ENCODE results near the gene SEPTIN1. TPM values are rescaled to one million over a fixed set of nuclear protein-coding genes. Genes with fewer than 3 reads are reported as not detected.

The SEPTIN1 gene
- total and polyA plus RNA-seq, 12 donors: 0.11 to 19.8 (median 2.8) TPM; not detected in 1

GRCh38 chr16:30429418-30429677, 47.0 kb upstream of the SEPTIN1 start:
- DNase-seq: no peak

GRCh38 chr16:30428055-30428454, 45.7 kb upstream of the SEPTIN1 start:
- DNase-seq: no peak
- Histone ChIP-seq H3K36me3 (replicated peaks in 1 of 2) (peaks cover 0 to 14% of the 10 kb centered on the region in 2 donors), H3K4me1 (replicated peaks in 1 of 2) (peaks cover 9 to 20% of the 10 kb centered on the region in 2 donors), H3K27ac (no peak overlapping the region), H3K4me3 (no peak overlapping the region), H3K27me3 (no peaks in the 10 kb centered on the region), H3K9me3 (replicated peaks in 1 of 3) (no peaks in the 10 kb centered on the region)
- TF ChIP-seq CTCF (IDR thresholded peaks at IDR 0.05) (no peak), POLR2A (IDR thresholded peaks at IDR 0.05) (no peak)
- intact Hi-C loops (cut with DNase I): no loop called here
- WGBS, 4 donors: 93 to 95% (median 93%) methylated on average over 4 of the region's 4 CpGs

More at GRCh38 chr16:30429418-30429677, 47.0 kb upstream of the SEPTIN1 start:
- peaks cover 9 to 20% of the 10 kb centered on the region in 2 donors for H3K4me1 ChIP-seq (replicated peaks in 1 of 2)
- no peaks in the 10 kb centered on the region for H3K27me3 ChIP-seq
- H3K27ac ChIP-seq: peak overlapping the region in 3 of 5 donors; percentile 29 to 74 (median 44)
- intact Hi-C loops (cut with DNase I): no loop called here
- TF ChIP-seq CTCF (IDR thresholded peaks at IDR 0.05): no peak
- no peak for TF ChIP-seq POLR2A (IDR thresholded peaks at IDR 0.05)
- 1 to 6% (median 4%) methylated on average over 3 to 11 of the region's 11 CpGs for WGBS, 4 donors
- peaks cover 0 to 1% of the 10 kb centered on the region in 2 donors for H3K36me3 ChIP-seq (replicated peaks in 1 of 2)
- no peaks in the 10 kb centered on the region for H3K9me3 ChIP-seq (replicated peaks in 1 of 3)
- H3K4me3 ChIP-seq: peak overlapping the region in 3 of 4 donors; percentile 28 to 52 (median 41)

- DNase-seq: no peak
- WGBS, 4 donors: 80 to 86% (median 81%) methylated on average over 5 of the region's 5 CpGs
- Histone ChIP-seq H3K36me3 (replicated peaks in 1 of 2) (peaks cover 0 to 18% of the 10 kb centered on the region in 2 donors), H3K27ac (no peak overlapping the region), H3K9me3 (replicated peaks in 1 of 3) (no peaks in the 10 kb centered on the region), H3K4me1 (replicated peaks in 1 of 2) (peaks cover 0 to 11% of the 10 kb centered on the region in 2 donors), H3K4me3 (no peak overlapping the region), H3K27me3 (no peaks in the 10 kb centered on the region)
- TF ChIP-seq POLR2A (IDR thresholded peaks at IDR 0.05): no peak
- TF ChIP-seq CTCF (IDR thresholded peaks at IDR 0.05): no peak
- intact Hi-C loops (cut with DNase I): no loop called here
Measured at GRCh38 chr16:30421010-30421409, 38.6 kb upstream of the SEPTIN1 start.

- H3K4me1 ChIP-seq (replicated peaks in 1 of 2): peaks cover 7 to 18% of the 10 kb centered on the region in 2 donors
- H3K9me3 ChIP-seq (replicated peaks in 1 of 3): no peaks in the 10 kb centered on the region
- peak overlapping the region; percentile 21 to 95 (median 75) for H3K27ac ChIP-seq
- intact Hi-C loops (cut with DNase I): no loop called here
- 58 to 83% (median 66%) methylated on average over 12 to 31 of the region's 31 CpGs for WGBS, 4 donors
- TF ChIP-seq POLR2A (IDR thresholded peaks at IDR 0.05) (no peak), CTCF (IDR thresholded peaks at IDR 0.05) (no peak)
- peak overlapping the region in 2 of 4 donors; percentile 30 to 84 for H3K4me3 ChIP-seq
- no peak for DNase-seq
- H3K27me3 ChIP-seq: no peaks in the 10 kb centered on the region
- H3K36me3 ChIP-seq (replicated peaks in 1 of 2): peaks cover 0 to 9% of the 10 kb centered on the region in 2 donors
Measured at GRCh38 chr16:30418350-30419181, 36.2 kb upstream of the SEPTIN1 start.
